SK-N-SH (cell line): Measurements from ENCODE around the gene ATF6. TPM values are rescaled to one million over a fixed set of nuclear protein-coding genes. Genes with fewer than 3 reads are reported as not detected.

Source experiments
- CTCF ChIA-PET: fragments of 300-600, 350-600 bp; formaldehyde crosslinking; extraction: SDS; loops from one replicate; lab custom pipeline; 2021; lab: Yijun Ruan, JAX
- POLR2A ChIA-PET: fragments of 350-600 bp; sonication (Branson Sonifier 250); formaldehyde crosslinking; extraction: SDS; loops from one replicate; lab custom pipeline; 2020; ENCODE audit warnings: antibody characterized with exemption, inconsistent platforms; lab: Yijun Ruan, JAX
- DNase-seq: peaks from one replicate; pipeline ENCODE4 v3.0.0; 2012
- H2AFZ ChIP-seq: fragments of 200-600 bp; sonication (generic); 2 replicates; pipeline ENCODE4 v1.8.1; 2016; ENCODE audit warnings: antibody characterized with exemption, mild to moderate bottlenecking, low read depth
- H3F3A ChIP-seq: fragments of 200-600 bp; sonication (generic); replicated peaks from 2 replicates; pipeline ENCODE3; 2016; ENCODE audit warnings: antibody characterized with exemption, mild to moderate bottlenecking; ENCODE audit not compliant: insufficient read depth
- H3K27ac ChIP-seq, 2 experiments: fragments of 200-500 bp in 1 of 2; fragments of 200-600 bp in 1 of 2; sonication (Bioruptor generic) in 1 of 2; sonication (generic), shearing (Covaris generic) in 1 of 2; 2 replicates each; pipeline versions ENCODE4 v1.5.1 to v1.6.1; 2014 to 2016; ENCODE audit warnings: low read depth in 2 of 2, inconsistent platforms in 1 of 2, low read length in 1 of 2, mild to moderate bottlenecking in 1 of 2, mixed read lengths in 1 of 2
- H3K27me3 ChIP-seq: fragments of 200-600 bp; sonication (generic), shearing (Covaris generic); 2 replicates; pipeline ENCODE4 v1.6.1; 2016; ENCODE audit warnings: mixed run types; ENCODE audit not compliant: insufficient read depth
- H3K36me3 ChIP-seq, 2 experiments: fragments of 200-500 bp in 1 of 2; fragments of 200-600 bp in 1 of 2; sonication (Bioruptor generic) in 1 of 2; sonication (generic) in 1 of 2; replicated peaks in 1 of 2; 2 replicates each; pipeline versions ENCODE3 to v1.5.1; 2014 to 2016; ENCODE audit warnings: low read length in 1 of 2, mild to moderate bottlenecking in 1 of 2; ENCODE audit not compliant: insufficient read depth in 2 of 2, control insufficient read depth in 1 of 2
- H3K4me1 ChIP-seq, 2 experiments: fragments of 200-500 bp in 1 of 2; fragments of 200-600 bp in 1 of 2; sonication (Bioruptor generic) in 1 of 2; sonication (generic), shearing (Covaris generic) in 1 of 2; 2 replicates each; pipeline versions ENCODE4 v1.5.1 to v1.6.1; 2014 to 2016; ENCODE audit warnings: low read depth in 1 of 2, low read length in 1 of 2, mixed run types in 1 of 2; ENCODE audit not compliant: insufficient read depth in 2 of 2, control insufficient read depth in 1 of 2
- H3K4me2 ChIP-seq: fragments of 200-600 bp; sonication (generic), shearing (Covaris generic); 2 replicates; pipeline ENCODE4 v1.6.1; 2017; ENCODE audit warnings: mixed run types
- H3K4me3 ChIP-seq, 2 experiments: fragments of 200-500 bp in 1 of 2; fragments of 200-600 bp in 1 of 2; sonication (Bioruptor generic) in 1 of 2; sonication (generic), shearing (Covaris generic) in 1 of 2; 2 replicates each; pipeline versions ENCODE4 v1.5.1 to v1.8.1; 2014 to 2016; ENCODE audit warnings: low read depth in 2 of 2, inconsistent platforms in 1 of 2, low read length in 1 of 2, mild to moderate bottlenecking in 1 of 2, mixed read lengths in 1 of 2, moderate library complexity in 1 of 2
- H3K79me2 ChIP-seq: fragments of 200-600 bp; sonication (generic); 2 replicates; pipeline ENCODE4 v1.8.1; 2017; ENCODE audit warnings: mild to moderate bottlenecking; ENCODE audit not compliant: insufficient read depth
- H3K9ac ChIP-seq: fragments of 200-600 bp; sonication (generic); 2 replicates; pipeline ENCODE4 v1.6.1; 2017; ENCODE audit warnings: mixed run types
- H3K9me2 ChIP-seq: fragments of 200-600 bp; sonication (generic); 2 replicates; pipeline ENCODE4 v1.6.1; 2017; ENCODE audit warnings: mixed run types
- H3K9me3 ChIP-seq: fragments of 200-600 bp; sonication (generic); 2 replicates; pipeline ENCODE4 v1.6.1; 2017; ENCODE audit warnings: mixed run types, mild to moderate bottlenecking, moderate library complexity
- H4K20me1 ChIP-seq: fragments of 200-600 bp; sonication (generic); 2 replicates; pipeline ENCODE4 v1.6.1; 2017; ENCODE audit warnings: mild to moderate bottlenecking, mixed run types; ENCODE audit not compliant: insufficient read depth
- CHD2 ChIP-seq: fragments of 150-350 bp; IDR thresholded peaks from 2 replicates; pipeline ENCODE4 v1.6.1; 2018; ENCODE audit warnings: low read length; ENCODE audit not compliant: partially characterized antibody
- ELF1 ChIP-seq: IDR thresholded peaks from 2 replicates; pipeline ENCODE4 v1.4.0; 2012
- EZH2phosphoT487 ChIP-seq: fragments of 200-600 bp; sonication (generic); IDR thresholded peaks from 2 replicates; pipeline ENCODE4 v1.6.1; 2017; ENCODE audit warnings: low read depth, mixed run types, mild to moderate bottlenecking, antibody characterized with exemption, moderate library complexity, borderline replicate concordance
- FOSL2 ChIP-seq: IDR thresholded peaks from 2 replicates; pipeline ENCODE4 v1.4.0; 2012; ENCODE audit warnings: low read depth, mild to moderate bottlenecking, moderate library complexity, borderline replicate concordance
- FOXM1 ChIP-seq: IDR thresholded peaks from 2 replicates; pipeline ENCODE4 v1.4.0; 2012; ENCODE audit warnings: low read depth, mild to moderate bottlenecking
- GATA2 ChIP-seq: sonication (generic); formaldehyde crosslinking; IDR thresholded peaks from 2 replicates; pipeline ENCODE4 v1.5.0; 2020; ENCODE audit warnings: mild to moderate bottlenecking, missing genetic modification reagents
- JUND ChIP-seq: IDR thresholded peaks from 2 replicates; pipeline ENCODE4 v1.4.0; 2012
- MAX ChIP-seq: IDR thresholded peaks from 2 replicates; pipeline ENCODE4 v1.4.0; 2012; ENCODE audit warnings: low read depth
- MXI1 ChIP-seq: IDR thresholded peaks from 2 replicates; pipeline ENCODE4 v1.6.1; 2012; ENCODE audit warnings: mild to moderate bottlenecking, low read depth, low read length, improper control_type of control experiment
- NRF1 ChIP-seq: IDR thresholded peaks from 2 replicates; pipeline ENCODE4 v1.6.1; 2012; ENCODE audit warnings: low read depth, mild to moderate bottlenecking, low read length
- RAD21 ChIP-seq: IDR thresholded peaks from 2 replicates; pipeline ENCODE4 v1.6.1; 2012; ENCODE audit warnings: mild to moderate bottlenecking, low read length
- RCOR1 ChIP-seq: fragments of 150-350 bp; IDR thresholded peaks from 2 replicates; pipeline ENCODE4 v1.6.1; 2017; ENCODE audit warnings: antibody characterized with exemption, low read length
- TCF12 ChIP-seq: IDR thresholded peaks from 2 replicates; pipeline ENCODE4 v1.4.0; 2012
- TEAD4 ChIP-seq: IDR thresholded peaks from 2 replicates; pipeline ENCODE4 v1.4.0; 2012; ENCODE audit warnings: mild to moderate bottlenecking, borderline replicate concordance; ENCODE audit not compliant: insufficient read depth
- USF1 ChIP-seq: IDR thresholded peaks from 2 replicates; pipeline ENCODE4 v1.4.0; 2012; ENCODE audit warnings: low read depth, borderline replicate concordance
- YY1 ChIP-seq: IDR thresholded peaks from 2 replicates; pipeline ENCODE4 v1.4.0; 2012; ENCODE audit warnings: low read depth, mild to moderate bottlenecking
- polyA plus RNA-seq, 3 experiments: library from polyadenylated mRNA; depleted of rRNA; stranded (reverse); fragments of >200 nt; gene quantifications; 2 replicates each; pipeline ENCODE4 v1.2.3, GENCODE V29; 2012
- TF ChIP-seq, protein P1 (sequence below): IDR thresholded peaks from 2 replicates; pipeline ENCODE4 v1.4.0; 2012; ENCODE audit warnings: low read depth, borderline replicate concordance
- TF ChIP-seq, protein P2 (sequence below): IDR thresholded peaks from 2 replicates; pipeline ENCODE4 v1.6.1; 2012; ENCODE audit warnings: mild to moderate bottlenecking, low read depth, low read length, moderate library complexity

The ATF6 gene
- polyA plus RNA-seq, 1 of the 3 experiments (the other 2 are of a cell fraction) = 8.8 TPM

GRCh38 chr1:161772397-161772796, 6.3 kb downstream of the ATF6 start:
- CTCF ChIA-PET = no interaction called here
- Histone ChIP-seq H2AFZ (no peak overlapping the region; the same call in 1 of the 2 replicates), H3K9ac (no peak overlapping the region), H3K9me2 (no peaks in the 10 kb centered on the region), H3K4me1 (peaks cover 0 to 4% of the 10 kb centered on the region in 2 experiments; a peak in 2 of 4 replicates), H3K36me3 (no peaks in the 10 kb centered on the region), H3K9me3 (no peaks in the 10 kb centered on the region), H3K27ac (no peak overlapping the region), H3K4me2 (no peak overlapping the region), H3K79me2 (peaks cover 86% of the 10 kb centered on the region), H3F3A (no peaks in the 10 kb centered on the region), H4K20me1 (no peaks in the 10 kb centered on the region), H3K4me3 (no peak overlapping the region), H3K27me3 (no peaks in the 10 kb centered on the region)
- no peak for DNase-seq
- no peak for TF ChIP-seq USF1
- no peak for TF ChIP-seq RAD21
- no peak for TF ChIP-seq NRF1
- no peak for TF ChIP-seq MXI1
- TF ChIP-seq FOXM1 = no peak
- TF ChIP-seq, protein P1, sequence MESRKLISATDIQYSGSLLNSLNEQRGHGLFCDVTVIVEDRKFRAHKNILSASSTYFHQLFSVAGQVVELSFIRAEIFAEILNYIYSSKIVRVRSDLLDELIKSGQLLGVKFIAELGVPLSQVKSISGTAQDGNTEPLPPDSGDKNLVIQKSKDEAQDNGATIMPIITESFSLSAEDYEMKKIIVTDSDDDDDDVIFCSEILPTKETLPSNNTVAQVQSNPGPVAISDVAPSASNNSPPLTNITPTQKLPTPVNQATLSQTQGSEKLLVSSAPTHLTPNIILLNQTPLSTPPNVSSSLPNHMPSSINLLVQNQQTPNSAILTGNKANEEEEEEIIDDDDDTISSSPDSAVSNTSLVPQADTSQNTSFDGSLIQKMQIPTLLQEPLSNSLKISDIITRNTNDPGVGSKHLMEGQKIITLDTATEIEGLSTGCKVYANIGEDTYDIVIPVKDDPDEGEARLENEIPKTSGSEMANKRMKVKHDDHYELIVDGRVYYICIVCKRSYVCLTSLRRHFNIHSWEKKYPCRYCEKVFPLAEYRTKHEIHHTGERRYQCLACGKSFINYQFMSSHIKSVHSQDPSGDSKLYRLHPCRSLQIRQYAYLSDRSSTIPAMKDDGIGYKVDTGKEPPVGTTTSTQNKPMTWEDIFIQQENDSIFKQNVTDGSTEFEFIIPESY = no peak
- TF ChIP-seq YY1 = no peak
- TF ChIP-seq TCF12 = no peak
- TF ChIP-seq RCOR1 = no peak
- no peak for TF ChIP-seq GATA2 (CRISPR knock-in tag)
- no peak for TF ChIP-seq FOSL2
- no peak for TF ChIP-seq MAX
- no peak for TF ChIP-seq EZH2phosphoT487
- TF ChIP-seq, protein P2, sequence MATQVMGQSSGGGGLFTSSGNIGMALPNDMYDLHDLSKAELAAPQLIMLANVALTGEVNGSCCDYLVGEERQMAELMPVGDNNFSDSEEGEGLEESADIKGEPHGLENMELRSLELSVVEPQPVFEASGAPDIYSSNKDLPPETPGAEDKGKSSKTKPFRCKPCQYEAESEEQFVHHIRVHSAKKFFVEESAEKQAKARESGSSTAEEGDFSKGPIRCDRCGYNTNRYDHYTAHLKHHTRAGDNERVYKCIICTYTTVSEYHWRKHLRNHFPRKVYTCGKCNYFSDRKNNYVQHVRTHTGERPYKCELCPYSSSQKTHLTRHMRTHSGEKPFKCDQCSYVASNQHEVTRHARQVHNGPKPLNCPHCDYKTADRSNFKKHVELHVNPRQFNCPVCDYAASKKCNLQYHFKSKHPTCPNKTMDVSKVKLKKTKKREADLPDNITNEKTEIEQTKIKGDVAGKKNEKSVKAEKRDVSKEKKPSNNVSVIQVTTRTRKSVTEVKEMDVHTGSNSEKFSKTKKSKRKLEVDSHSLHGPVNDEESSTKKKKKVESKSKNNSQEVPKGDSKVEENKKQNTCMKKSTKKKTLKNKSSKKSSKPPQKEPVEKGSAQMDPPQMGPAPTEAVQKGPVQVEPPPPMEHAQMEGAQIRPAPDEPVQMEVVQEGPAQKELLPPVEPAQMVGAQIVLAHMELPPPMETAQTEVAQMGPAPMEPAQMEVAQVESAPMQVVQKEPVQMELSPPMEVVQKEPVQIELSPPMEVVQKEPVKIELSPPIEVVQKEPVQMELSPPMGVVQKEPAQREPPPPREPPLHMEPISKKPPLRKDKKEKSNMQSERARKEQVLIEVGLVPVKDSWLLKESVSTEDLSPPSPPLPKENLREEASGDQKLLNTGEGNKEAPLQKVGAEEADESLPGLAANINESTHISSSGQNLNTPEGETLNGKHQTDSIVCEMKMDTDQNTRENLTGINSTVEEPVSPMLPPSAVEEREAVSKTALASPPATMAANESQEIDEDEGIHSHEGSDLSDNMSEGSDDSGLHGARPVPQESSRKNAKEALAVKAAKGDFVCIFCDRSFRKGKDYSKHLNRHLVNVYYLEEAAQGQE = no peak
- TF ChIP-seq CHD2 = no peak
- TF ChIP-seq TEAD4 = no peak
- no peak for TF ChIP-seq JUND
- no peak for TF ChIP-seq ELF1
- POLR2A ChIA-PET = no interaction called here
